Brain microvascular endothelial cell (primary cell): ENCODE measurements around the gene IFNL2.
A peak's percentile ranks its signal among the peaks of the same experiment; 100 is the strongest.
"Not testable (repeated sequence)": the region's sequence is repeated elsewhere in the genome, so short reads cannot be mapped to it uniquely, and the experiment has no call there.

Experiments used
- DNase-seq: peaks from one replicate; pipeline ENCODE4 v3.0.0-alpha.2; 2020
- H3K27ac ChIP-seq: fragments of 250-450 bp; sonication (Bioruptor Pico); 2 replicates; pipeline ENCODE4 v1.5.1; 2020; ENCODE audit warnings: mild to moderate bottlenecking, moderate library complexity
- H3K27me3 ChIP-seq: fragments of 250-450 bp; sonication (Bioruptor Pico); replicated peaks from 2 replicates; pipeline ENCODE4 v1.5.1; 2020; ENCODE audit warnings: mild to moderate bottlenecking
- H3K36me3 ChIP-seq: fragments of 250-450 bp; sonication (Bioruptor Pico); replicated peaks from 2 replicates; pipeline ENCODE4 v1.5.1; 2020; ENCODE audit warnings: mild to moderate bottlenecking
- H3K4me3 ChIP-seq: 2 replicates; pipeline ENCODE4 v1.5.1; 2011; ENCODE audit warnings: low read depth, mild to moderate bottlenecking, control low read depth, low read length, moderate library complexity
- CTCF ChIP-seq: IDR thresholded peaks from 2 replicates; pipeline ENCODE4 v1.5.1; 2011; ENCODE audit warnings: low read depth, mild to moderate bottlenecking, moderate library complexity, low read length, control low read depth, inconsistent platforms; ENCODE audit errors: missing control alignments
- in situ Hi-C: cut with HindIII; loops from 2 replicates; pipeline ENCODE4 v1.10.0; 2017; ENCODE audit warnings: low sequenced_read_pairs, low pct_ligation_motif_present

Gene IFNL2

GRCh38 chr19:39270036-39270871 lies 2.1 kb downstream of the IFNL2 start:
- Histone ChIP-seq H3K4me3 (no peak overlapping the region), H3K27me3 (peaks cover 9% of the 10 kb centered on the region), H3K36me3 (no peaks in the 10 kb centered on the region), H3K27ac (no peak overlapping the region)
- in situ Hi-C loops: no loop called here
- TF ChIP-seq CTCF: no peak
- no peak for DNase-seq

- H3K27me3 ChIP-seq, H3K36me3 ChIP-seq, DNase-seq, in situ Hi-C loops, H3K4me3 ChIP-seq, H3K27ac ChIP-seq: not testable (repeated sequence)
These were observed 5.7 kb downstream of the IFNL2 start for GRCh38 chr19:39273859-39274258.

GRCh38 chr19:39275578-39275977 lies 7.4 kb downstream of the IFNL2 start:
- no peaks in the 10 kb centered on the region for H3K27me3 ChIP-seq
- H3K27ac ChIP-seq: no peak overlapping the region
- H3K4me3 ChIP-seq: no peak overlapping the region
- H3K36me3 ChIP-seq: no peaks in the 10 kb centered on the region
- in situ Hi-C loops: no loop called here
- TF ChIP-seq CTCF: no peak
- DNase-seq: no peak

- Histone ChIP-seq H3K36me3 (no peaks in the 10 kb centered on the region), H3K27me3 (no peaks in the 10 kb centered on the region), H3K4me3 (no peak overlapping the region), H3K27ac (no peak overlapping the region)
- TF ChIP-seq CTCF: no peak
- DNase-seq: no peak
- in situ Hi-C loops: no loop called here
These were observed 8.5 kb downstream of the IFNL2 start for GRCh38 chr19:39276740-39277139.

- DNase-seq: peak; percentile 3
- no peak overlapping the region for H3K27ac ChIP-seq
- H3K4me3 ChIP-seq: no peak overlapping the region
- no peaks in the 10 kb centered on the region for H3K36me3 ChIP-seq
- in situ Hi-C loops: no loop called here
- no peak for TF ChIP-seq CTCF
- no peaks in the 10 kb centered on the region for H3K27me3 ChIP-seq
These were observed 9.4 kb downstream of the IFNL2 start for GRCh38 chr19:39277598-39277997.

GRCh38 chr19:39282021-39282420 lies 13.8 kb downstream of the IFNL2 start:
- no peaks in the 10 kb centered on the region for H3K27me3 ChIP-seq
- H3K36me3 ChIP-seq: no peaks in the 10 kb centered on the region
- no peak overlapping the region for H3K27ac ChIP-seq
- in situ Hi-C loops: no loop called here
- no peak for DNase-seq
- no peak overlapping the region for H3K4me3 ChIP-seq
- TF ChIP-seq CTCF: no peak
